Astrocyte of the hippocampus (primary cell): ENCODE results near the gene KCTD1.
"Not testable (repeated sequence)": the region's sequence is repeated elsewhere in the genome, so short reads cannot be mapped to it uniquely, and the experiment has no call there.

Experiments used
- DNase-seq: peaks from one replicate; pipeline ENCODE4 v3.0.0; 2011; ENCODE audit warnings: low read depth, low spot score

The KCTD1 gene

GRCh38 chr18:26458526-26459232 lies 89.7 kb downstream of the KCTD1 start:
- peak; percentile 68 for DNase-seq

GRCh38 chr18:26457611-26458353 lies 90.6 kb downstream of the KCTD1 start:
- no peak for DNase-seq

- no peak for DNase-seq
These were observed 91.2 kb downstream of the KCTD1 start for GRCh38 chr18:26457195-26457594.

GRCh38 chr18:26456070-26456491 lies 92.3 kb downstream of the KCTD1 start:
- DNase-seq = no peak

GRCh38 chr18:26455639-26456038 lies 92.7 kb downstream of the KCTD1 start:
- DNase-seq = no peak

GRCh38 chr18:26454616-26455015 lies 93.7 kb downstream of the KCTD1 start:
- DNase-seq = no peak

GRCh38 chr18:26454192-26454591 lies 94.2 kb downstream of the KCTD1 start:
- DNase-seq = no peak

GRCh38 chr18:26453386-26453901 lies 94.9 kb downstream of the KCTD1 start:
- DNase-seq = no peak

GRCh38 chr18:26450989-26451682 lies 97.2 kb downstream of the KCTD1 start:
- no peak for DNase-seq

- peak; percentile 27 for DNase-seq
These were observed 99.6 kb downstream of the KCTD1 start for GRCh38 chr18:26448714-26449159.

GRCh38 chr18:26443853-26444252 lies 104.5 kb downstream of the KCTD1 start:
- DNase-seq = no peak

GRCh38 chr18:26442126-26442525 lies 106.2 kb downstream of the KCTD1 start:
- no peak for DNase-seq

GRCh38 chr18:26440644-26441043 lies 107.7 kb downstream of the KCTD1 start:
- no peak for DNase-seq

GRCh38 chr18:26439537-26439936 lies 108.8 kb downstream of the KCTD1 start:
- DNase-seq = no peak

- DNase-seq = no peak
These were observed 109.4 kb downstream of the KCTD1 start for GRCh38 chr18:26438980-26439379.

GRCh38 chr18:26437634-26438033 lies 110.7 kb downstream of the KCTD1 start:
- DNase-seq = not testable (repeated sequence)

GRCh38 chr18:26436176-26437051 lies 111.9 kb downstream of the KCTD1 start:
- DNase-seq = peak; percentile 67

- DNase-seq = no peak
These were observed 112.8 kb downstream of the KCTD1 start for GRCh38 chr18:26435415-26436095.

- DNase-seq = no peak
These were observed 113.5 kb downstream of the KCTD1 start for GRCh38 chr18:26434887-26435286.

GRCh38 chr18:26432651-26433424 lies 115.5 kb downstream of the KCTD1 start:
- DNase-seq = no peak
